ENCODE results near the gene RTN4RL2.

- TF ChIP-seq CTCF (conservative IDR thresholded peaks at IDR 0.05) (no peak), EZH2 (IDR thresholded peaks at IDR 0.05; ENCODE audit: low read depth) (no peak)
Observed at GRCh38 chr11:57479021-57479663, 18.8 kb downstream of the RTN4RL2 start.

Data from PC-9 (cell line).